ENCODE results near the gene REXO2.

Gene REXO2

DNA sequence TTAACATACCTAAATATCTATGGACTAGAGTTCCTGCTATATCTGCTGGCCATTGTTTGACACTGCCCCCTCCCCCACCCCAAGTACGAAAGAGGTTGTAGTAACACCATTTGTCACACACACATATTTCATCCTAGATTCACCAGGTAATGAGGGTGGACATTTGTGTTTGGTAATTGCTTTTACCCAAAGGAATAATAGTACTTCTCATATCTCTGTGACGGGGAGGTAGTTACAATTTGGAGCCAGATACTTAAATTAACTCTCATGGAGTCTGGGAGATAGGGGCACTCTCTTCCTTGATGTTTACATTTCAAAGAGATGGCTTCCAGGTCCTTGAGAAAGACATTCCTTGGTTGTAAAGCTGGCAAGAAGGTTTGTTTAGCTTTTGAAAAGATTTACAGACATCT, 38.7 kb downstream of the REXO2 start:
- Mint-ChIP-seq H3K36me3 (no peaks in the 10 kb centered on the region), H3K27ac (no peak overlapping the region), H3K4me3 (no peak overlapping the region), H3K9me3 (no peaks in the 10 kb centered on the region), H3K27me3 (peaks cover 2% of the 10 kb centered on the region), H3K4me1 (no peaks in the 10 kb centered on the region)

DNA sequence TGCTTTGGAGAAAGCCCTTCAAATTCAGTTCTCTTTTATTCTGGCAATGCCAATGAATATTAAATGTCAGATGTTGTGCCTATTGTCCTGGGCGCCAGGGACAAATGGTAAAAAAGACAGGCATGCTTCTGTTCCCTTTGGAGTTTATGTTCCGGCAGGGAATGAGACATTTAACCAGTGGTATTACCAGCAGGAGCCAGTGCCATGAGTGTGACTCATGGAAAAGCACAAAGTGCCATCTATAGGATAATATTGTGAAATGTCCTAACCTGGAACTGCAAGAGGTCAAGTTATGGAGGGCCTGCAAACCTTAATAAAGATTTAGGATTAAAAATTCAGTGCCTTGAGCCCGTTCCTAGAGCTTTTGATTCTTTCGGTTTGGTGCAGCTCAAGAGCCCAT, 39.5 kb downstream of the REXO2 start:
- H3K4me1 Mint-ChIP-seq = no peaks in the 10 kb centered on the region

DNA sequence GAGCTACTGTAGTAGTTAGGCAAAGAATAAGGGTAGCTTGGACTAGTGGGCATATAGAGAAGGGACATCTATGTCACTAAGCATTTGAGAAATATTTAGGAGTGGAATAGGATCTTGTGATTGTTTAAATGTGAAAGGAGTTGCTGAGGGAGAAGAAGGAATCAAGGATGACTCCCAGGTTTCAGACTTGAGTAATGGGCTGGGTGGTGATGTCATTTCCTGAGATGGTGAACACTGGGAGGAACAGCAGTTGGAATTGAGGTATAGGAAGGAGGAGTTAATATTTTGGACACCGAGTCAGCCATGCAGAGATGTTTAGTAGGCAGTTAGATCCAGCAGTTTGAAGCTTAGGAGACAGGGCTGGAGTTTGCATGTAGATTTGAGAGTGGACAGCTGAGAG, 40.1 kb downstream of the REXO2 start:
- no peaks in the 10 kb centered on the region for H3K4me1 Mint-ChIP-seq
- H3K27ac Mint-ChIP-seq = no peak overlapping the region
- peaks cover 1% of the 10 kb centered on the region for H3K36me3 Mint-ChIP-seq
- H3K4me3 Mint-ChIP-seq = no peak overlapping the region
- H3K27me3 Mint-ChIP-seq = peaks cover 2% of the 10 kb centered on the region
- H3K9me3 Mint-ChIP-seq = no peaks in the 10 kb centered on the region

More for the DNA sequence above, 39.5 kb downstream of the REXO2 start:
- Mint-ChIP-seq H3K27ac (no peak overlapping the region), H3K4me3 (no peak overlapping the region), H3K36me3 (no peaks in the 10 kb centered on the region), H3K9me3 (no peaks in the 10 kb centered on the region), H3K27me3 (peaks cover 2% of the 10 kb centered on the region)

DNA sequence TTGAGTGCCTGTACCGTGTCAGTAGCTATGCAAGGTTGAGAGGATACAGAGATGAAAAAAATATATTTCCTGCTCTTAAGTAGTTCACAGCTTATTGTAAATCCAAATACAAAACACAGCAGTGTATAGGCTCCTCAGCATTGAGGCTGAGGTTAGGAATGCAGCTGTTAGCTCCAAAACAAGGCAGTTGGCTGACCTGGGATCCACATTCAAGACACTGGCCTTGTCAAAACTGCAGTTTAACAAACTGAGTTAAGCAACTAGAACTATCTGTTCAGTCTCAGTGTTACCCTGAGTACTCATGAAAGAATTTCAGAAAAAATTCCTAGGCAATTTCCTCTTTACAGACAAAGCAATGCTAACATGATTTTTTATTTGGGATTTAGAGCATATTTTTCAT, 42.8 kb downstream of the REXO2 start:
- Mint-ChIP-seq H3K27me3 (no peaks in the 10 kb centered on the region), H3K9me3 (no peaks in the 10 kb centered on the region), H3K4me1 (no peaks in the 10 kb centered on the region), H3K4me3 (no peak overlapping the region), H3K27ac (no peak overlapping the region), H3K36me3 (peaks cover 5% of the 10 kb centered on the region)

DNA sequence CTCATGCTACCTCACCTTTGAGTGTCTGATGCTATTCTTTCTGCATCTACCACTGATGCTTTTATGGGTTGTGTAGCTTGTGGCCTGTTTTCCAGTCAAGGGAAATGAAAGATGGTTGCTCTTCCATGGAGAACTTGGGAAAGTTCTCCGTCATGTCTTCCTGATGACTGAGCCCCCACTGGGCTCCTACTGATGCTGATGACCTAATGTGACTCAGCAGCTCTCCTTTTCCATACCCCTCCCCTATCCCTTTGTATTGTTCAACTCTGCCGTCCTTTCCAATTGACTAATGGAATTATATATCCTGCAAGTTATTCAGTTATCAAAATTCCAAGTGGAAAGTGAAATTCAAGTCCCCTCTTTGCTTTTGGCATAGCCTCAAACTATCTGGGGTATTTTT, 44.7 kb downstream of the REXO2 start:
- peaks cover 7% of the 10 kb centered on the region for H3K36me3 Mint-ChIP-seq
- no peak overlapping the region for H3K27ac Mint-ChIP-seq
- no peaks in the 10 kb centered on the region for H3K4me1 Mint-ChIP-seq
- no peaks in the 10 kb centered on the region for H3K9me3 Mint-ChIP-seq
- no peaks in the 10 kb centered on the region for H3K27me3 Mint-ChIP-seq
- no peak overlapping the region for H3K4me3 Mint-ChIP-seq

DNA sequence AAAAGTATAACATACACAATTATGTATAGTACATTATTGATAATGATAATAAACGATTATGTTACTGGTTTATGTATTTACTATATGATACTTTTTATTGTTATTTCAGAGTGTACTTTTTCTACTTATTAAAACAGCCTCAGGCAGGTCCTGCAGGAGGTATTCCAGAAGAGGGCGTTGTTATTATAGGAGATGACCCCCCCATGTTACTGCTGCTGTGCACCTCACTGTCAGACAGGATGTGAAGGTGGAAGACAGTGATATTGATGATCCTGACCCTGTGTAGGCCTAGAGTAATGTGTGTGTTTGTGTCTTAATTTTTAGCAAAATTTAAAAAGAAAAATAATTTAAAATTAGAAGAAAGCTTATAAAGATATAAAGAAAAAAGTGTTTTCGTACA, 57.6 kb downstream of the REXO2 start:
- Mint-ChIP-seq H3K36me3 (no peaks in the 10 kb centered on the region), H3K27me3 (no peaks in the 10 kb centered on the region), H3K9me3 (peaks cover 9% of the 10 kb centered on the region), H3K27ac (no peak overlapping the region), H3K4me1 (no peaks in the 10 kb centered on the region), H3K4me3 (no peak overlapping the region)

DNA sequence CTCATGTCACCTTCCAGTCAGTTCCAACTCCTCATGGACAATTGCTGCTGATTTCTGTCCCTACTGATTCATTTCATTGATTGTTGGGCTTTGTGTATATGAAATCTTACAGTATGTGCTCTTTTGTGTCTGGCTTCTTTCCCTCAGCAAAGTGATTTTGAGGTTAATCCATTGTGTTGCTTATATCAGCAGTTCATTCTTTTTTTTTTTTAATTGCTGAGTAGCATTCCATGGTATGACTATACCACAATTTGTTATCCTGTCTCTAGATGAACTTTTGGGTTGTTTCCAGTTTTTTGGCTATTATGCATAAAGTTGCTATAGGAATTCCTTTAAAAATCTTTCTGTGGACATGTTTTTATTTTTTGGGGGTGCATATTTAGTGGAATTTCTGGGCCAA, 60.5 kb downstream of the REXO2 start:
- H3K4me3 Mint-ChIP-seq = no peak overlapping the region
- no peaks in the 10 kb centered on the region for H3K4me1 Mint-ChIP-seq
- peaks cover 3% of the 10 kb centered on the region for H3K9me3 Mint-ChIP-seq
- peaks cover 3% of the 10 kb centered on the region for H3K27me3 Mint-ChIP-seq
- H3K27ac Mint-ChIP-seq = no peak overlapping the region
- H3K36me3 Mint-ChIP-seq = no peaks in the 10 kb centered on the region

Data from activated naive CD4-positive, alpha-beta T cell treated with anti-CD3 and anti-CD28 coated beads, Interleukin-2, amount 50 U/mL, for 24 hours (primary cell).